ENCODE data around the gene ERO1A.
"Not testable (repeated sequence)": the region's sequence is repeated elsewhere in the genome, so short reads cannot be mapped to it uniquely, and the experiment has no call there.

Gene ERO1A, protein sequence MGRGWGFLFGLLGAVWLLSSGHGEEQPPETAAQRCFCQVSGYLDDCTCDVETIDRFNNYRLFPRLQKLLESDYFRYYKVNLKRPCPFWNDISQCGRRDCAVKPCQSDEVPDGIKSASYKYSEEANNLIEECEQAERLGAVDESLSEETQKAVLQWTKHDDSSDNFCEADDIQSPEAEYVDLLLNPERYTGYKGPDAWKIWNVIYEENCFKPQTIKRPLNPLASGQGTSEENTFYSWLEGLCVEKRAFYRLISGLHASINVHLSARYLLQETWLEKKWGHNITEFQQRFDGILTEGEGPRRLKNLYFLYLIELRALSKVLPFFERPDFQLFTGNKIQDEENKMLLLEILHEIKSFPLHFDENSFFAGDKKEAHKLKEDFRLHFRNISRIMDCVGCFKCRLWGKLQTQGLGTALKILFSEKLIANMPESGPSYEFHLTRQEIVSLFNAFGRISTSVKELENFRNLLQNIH

DNA sequence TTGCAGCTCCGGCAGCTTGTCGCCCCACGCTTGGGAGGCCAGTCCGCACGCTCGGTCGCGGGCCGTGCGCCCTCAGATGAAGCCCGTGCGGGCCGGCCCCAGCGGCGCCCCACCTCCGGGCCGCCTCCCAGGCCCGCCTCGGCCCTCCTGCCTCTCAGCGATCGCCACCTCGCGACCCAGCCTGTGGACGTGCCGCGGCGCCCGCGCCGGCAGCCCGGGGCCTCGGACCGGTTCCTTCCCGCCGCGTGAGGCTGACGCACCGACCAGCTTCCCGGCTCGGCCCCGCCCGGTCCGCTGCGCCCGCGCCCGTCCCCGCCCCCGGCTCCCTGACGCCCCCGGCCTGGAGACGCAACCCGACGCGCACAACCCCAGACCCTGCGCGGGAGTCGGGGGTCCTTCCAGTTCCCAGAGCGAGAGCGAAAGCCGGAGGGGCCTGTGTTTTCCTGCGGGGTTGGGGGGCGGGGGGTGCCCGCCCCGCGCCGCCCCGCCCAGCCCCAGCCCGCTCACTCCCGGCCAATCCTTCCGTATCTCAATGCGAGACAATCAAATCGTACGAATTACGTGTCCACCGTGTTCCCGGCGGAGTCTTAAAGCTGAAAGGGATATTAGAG is at the start of gene ERO1A:
TSS of gene ERO1A (minus strand) at position 78 of the 611 bp plus-strand sequence. CDS start at position 1, 77 bp downstream.
- DNase-seq = peak; percentile 75 to 81

DNA sequence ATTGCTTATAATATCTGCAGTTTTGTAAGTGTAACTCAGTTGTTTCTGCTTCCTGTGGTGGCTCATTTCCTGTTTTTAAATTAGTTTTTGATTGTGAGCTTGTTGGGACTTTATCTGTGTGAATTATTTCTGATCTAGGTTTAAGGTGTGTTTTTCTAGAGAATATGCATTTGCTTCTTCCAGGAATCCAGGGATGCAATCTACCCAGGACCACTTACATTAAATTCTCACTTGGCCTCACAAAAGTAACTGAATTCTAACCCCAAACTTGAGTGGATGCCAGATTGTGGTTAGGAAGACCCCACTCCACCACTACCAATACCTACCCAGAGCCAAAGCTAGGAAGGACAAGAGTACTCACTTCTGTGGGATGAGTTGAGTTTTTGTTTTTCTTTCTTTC is 46.5 kb upstream of the ERO1A start:
- DNase-seq = no peak

DNA sequence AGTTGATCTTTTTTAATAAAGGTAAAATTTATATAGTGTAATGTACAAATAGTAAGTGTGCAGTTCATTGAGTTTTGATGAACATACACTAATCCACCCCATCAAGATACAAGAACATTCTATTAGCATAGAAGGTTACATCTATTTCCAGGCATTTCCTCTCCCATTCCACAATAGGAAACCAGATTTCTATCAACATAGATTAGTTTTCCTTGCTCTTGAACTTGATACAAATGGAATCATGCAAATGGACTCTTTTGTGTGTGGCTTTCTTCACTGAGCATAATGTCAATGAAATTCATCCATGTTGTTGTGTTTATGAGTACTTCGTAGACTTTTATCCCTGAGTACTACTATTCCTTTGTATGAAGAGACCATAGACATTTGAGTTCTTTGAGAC is 45.4 kb upstream of the ERO1A start:
- no peak for DNase-seq

DNA sequence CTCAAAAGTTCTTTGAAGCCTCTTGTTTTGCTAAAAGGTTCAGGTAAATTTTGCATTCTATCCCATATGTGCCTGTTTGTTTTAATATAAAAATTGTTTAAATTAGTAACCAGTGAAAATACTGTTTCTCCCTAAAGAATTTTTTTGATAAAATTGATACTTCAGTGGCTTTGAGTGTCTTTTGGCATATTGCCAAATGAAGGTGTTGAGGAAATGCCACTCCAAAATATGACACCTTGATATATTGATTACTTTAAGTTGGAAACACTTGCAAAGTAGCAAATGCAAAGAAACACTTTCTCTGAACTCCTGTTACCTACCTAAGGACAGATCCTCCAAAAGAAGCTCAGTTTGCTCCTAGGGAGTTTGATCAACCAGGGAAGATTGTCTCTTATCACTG is 43.1 kb upstream of the ERO1A start:
- no peak for DNase-seq

DNA sequence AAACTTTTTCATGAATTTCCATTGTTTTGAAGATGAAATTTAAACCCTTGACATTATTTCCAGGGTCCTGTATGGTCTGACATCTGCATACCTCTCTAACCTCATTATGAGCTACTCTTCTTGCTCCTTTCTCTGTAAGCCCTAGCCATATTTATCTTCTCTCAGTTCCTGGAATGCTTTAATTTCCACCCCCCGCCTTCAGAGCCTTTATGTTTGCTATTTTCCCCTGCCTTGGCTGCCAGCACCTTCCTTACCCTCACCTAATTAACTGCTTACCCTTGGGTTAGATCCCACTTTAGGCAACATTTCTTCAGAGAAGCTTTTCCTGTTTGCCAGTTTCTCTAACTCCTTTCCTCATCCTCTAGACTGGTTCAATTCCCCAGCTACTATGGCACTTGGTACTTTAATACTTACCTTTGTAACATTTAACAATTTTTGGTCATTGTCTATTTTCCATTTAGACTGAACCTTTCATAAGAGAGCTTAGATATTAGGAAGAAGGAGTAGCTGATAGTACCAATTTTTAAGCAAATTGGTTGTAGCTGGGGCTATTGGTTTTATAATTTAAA is 40.6 kb upstream of the ERO1A start:
- DNase-seq = no peak

DNA sequence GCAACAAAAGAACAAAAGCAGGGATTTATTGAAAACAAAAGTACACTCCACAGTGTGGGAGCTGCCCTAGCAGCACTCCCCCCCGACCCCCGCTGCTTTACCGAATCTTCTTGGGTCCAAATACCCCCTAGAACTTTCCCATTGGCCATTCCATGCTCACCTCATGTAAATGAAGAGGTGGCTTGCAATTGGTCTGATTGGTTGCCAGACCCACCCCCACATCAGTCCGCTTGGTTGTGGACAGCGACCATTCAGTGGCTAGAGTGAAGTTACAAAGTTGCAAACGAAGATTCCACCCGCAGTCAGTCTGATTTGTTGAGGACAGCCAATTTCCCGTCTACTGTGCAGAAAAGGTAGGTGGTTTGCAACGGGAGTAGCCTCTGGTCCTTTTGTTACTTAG is 38.5 kb upstream of the ERO1A start:
- no peak for DNase-seq

DNA sequence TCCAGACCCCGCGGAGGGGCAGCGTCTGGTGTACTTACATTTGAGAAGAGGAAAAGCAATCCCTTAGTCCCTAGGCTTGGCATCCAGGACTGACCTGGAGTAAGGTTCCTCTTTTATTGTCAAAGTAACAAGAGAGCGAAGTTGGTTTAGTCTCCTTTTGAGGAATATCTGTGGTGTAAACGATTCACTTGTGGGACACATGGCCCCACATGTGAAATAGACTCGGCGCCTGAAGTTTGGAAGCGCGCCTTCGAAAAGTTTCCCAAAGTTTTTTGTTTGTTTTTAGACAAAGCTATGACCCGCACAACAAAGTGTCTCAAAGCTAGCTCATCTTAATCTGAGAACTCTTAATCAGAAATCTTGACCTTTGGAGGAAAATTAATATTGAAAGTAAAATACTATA is 35.4 kb upstream of the ERO1A start:
- no peak for DNase-seq

DNA sequence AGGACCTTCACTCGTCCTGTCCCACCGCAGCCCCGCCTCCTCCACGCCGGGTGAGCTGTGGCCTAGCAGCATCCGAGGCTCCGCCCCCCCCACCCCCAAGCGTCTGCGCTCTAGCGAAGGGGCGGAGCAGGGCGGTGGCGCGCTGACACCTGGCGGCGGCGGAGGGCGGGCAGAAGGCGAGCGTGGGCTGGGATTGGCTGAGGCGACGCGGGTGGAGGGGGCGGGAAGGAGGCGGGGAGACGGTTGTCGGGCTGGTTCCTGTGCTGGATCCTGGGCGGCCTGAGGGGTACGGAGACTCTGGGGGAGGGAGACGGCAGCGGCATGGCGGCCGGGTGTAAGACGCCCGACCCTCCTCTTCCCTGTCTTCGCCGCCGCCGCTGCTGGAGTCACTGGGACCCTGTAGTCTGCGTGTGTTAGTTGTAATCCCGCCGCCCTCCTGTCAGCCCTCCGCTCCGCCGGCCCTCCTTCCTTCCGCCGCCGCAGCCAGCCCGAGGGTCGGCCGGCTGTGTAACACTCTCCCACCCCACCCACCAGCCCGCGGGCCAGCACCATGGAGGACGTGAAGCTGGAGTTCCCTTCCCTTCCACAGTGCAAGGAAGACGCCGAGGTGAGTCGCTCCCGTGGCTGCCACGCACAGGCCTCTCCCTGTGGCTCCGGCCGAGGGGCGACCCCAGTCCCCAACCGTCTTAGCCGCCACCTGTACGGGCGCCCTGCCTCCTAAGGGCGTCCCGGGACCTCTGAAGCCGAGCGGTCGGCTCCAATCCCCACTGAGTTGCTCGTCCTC is 34.8 kb upstream of the ERO1A start, which contains the start of gene STYX:
TSS of gene STYX (plus strand) at position 242 of the 784 bp plus-strand sequence. CDS start at position 551, 309 bp downstream.
- DNase-seq = peak; percentile 99

DNA sequence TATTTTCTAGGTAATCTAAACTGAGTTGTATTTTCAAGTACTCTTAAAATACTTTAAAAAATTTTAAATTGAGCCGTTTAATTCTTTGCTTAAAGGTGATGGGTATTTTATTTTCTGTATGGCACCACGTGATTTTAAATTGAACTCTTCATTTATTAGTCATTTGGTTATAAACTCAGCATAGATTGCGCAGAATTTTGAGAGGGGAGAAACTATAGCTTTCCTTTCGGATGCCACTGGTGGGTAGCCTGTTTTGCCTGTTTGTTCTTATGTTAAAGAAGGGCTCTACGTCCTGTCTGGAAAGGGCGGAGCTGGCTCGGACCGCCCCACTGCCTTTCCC is 34.2 kb upstream of the ERO1A start:
- DNase-seq = no peak

DNA sequence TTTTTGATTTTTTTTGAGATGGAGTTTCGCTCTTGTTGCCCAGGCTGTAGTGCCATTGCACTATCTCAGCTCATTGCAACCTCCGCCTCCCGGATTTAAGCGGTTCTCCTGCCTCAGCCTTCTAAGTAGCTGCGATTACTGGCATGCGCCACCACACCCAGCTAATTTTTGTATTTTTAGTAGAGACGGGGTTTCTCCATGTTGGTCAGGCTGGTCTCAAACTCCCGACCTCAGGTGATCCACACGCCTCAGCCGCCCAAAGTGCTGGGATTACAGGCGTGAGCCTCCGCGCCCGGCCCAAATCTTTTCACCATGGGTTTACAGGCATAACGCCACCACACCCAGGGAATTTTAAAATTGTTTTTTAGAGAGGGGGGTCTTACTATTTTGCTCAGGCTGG is 33.7 kb upstream of the ERO1A start:
- not testable (repeated sequence) for DNase-seq

DNA sequence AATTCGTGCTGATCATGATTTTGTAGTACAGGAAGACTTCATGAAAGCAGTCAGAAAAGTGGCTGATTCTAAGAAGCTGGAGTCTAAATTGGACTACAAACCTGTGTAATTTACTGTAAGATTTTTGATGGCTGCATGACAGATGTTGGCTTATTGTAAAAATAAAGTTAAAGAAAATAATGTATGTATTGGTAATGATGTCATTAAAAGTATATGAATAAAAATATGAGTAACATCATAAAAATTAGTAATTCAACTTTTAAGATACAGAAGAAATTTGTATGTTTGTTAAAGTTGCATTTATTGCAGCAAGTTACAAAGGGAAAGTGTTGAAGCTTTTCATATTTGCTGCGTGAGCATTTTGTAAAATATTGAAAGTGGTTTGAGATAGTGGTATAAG is 32.2 kb upstream of the ERO1A start:
- not testable (repeated sequence) for DNase-seq

DNA sequence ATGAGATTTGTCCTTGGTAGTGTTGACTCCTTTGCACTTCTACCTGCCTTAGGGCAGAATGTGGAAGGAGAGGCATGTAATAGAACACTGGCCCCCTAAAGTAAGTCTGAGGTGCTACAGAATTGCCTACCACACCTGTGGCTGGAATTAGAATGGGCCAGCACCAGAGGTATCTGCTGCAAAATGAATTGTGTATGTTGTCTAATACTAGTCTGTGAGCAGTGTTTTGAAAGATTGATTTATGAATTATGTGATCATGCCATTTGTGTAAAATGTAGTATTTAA is 28.9 kb upstream of the ERO1A start:
- DNase-seq = no peak

DNA sequence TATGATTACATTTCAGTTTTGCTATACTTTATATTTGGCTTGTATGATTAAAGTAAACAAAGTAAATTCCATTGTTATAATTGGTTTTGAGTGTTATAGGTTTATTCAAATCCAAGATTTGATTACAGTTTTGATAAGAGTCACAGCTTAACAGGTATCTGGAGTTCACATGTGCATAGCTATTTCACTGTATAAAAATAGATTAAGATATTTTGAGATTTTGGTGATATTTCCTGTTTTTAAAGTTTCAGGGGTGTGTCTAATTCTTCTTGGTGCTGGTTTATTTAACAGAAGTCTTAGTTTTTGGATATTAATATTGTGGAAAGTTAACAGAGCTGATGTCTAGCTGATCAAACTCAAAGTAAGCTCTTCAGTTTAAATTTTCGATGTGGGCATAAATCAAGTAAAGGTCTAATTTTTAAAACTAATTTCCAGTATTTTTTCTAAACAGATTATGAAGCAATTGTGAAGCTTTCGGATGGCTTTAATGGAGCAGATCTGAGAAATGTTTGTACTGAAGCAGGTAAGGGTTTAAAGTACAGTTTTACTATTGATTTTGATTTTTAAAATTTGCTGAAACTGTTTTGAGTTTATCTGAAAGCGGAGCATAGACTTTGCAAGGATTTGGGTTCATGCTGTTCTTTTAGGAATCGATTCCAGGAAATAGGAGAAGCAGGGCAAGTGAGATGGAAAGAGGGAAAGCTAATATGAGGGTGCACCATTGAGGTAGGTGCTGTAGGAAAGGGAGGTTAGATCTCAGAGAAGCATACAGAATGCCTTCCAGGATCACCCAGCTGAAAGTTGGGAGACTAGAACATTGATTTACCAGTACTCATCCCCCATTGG is 28.4 kb upstream of the ERO1A start:
- DNase-seq = no peak

DNA sequence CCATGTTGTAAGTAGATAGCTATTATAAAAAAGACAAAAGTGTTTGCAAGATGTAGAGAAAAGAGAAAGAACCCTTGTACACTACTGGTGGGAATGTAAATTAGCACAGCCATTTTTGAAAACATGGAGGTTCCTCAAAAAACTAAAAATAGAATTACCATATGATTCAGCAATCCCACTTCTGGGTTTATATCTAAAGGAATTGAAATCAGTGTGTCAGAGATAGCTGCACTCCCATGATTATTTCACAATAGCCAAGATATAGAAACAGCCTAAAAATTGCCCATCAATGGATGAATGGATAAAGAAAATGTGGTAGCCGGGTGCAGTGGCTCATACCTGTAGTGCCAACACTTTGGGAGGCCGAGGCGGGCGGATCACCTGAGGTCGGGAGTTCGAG is 20.8 kb upstream of the ERO1A start:
- DNase-seq = no peak

DNA sequence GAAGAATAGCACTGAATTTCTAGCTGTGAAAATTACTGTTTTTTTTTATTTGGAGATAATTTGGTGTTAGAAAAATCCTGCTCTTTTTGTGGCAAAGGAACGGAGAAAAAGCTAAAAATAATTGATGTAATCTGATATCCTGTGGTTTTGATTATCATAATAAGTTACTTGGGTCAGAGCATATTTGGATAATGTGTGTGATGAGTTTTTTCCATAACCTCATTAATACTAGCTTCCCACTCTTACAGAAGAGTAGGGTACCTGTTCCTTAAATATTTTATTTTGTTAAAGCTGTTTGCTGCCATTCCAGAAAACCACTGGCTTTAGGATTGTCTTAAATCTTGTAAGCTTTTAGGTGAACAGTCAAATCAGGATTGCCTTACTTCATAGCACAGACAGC is 16.3 kb upstream of the ERO1A start:
- DNase-seq = no peak

DNA sequence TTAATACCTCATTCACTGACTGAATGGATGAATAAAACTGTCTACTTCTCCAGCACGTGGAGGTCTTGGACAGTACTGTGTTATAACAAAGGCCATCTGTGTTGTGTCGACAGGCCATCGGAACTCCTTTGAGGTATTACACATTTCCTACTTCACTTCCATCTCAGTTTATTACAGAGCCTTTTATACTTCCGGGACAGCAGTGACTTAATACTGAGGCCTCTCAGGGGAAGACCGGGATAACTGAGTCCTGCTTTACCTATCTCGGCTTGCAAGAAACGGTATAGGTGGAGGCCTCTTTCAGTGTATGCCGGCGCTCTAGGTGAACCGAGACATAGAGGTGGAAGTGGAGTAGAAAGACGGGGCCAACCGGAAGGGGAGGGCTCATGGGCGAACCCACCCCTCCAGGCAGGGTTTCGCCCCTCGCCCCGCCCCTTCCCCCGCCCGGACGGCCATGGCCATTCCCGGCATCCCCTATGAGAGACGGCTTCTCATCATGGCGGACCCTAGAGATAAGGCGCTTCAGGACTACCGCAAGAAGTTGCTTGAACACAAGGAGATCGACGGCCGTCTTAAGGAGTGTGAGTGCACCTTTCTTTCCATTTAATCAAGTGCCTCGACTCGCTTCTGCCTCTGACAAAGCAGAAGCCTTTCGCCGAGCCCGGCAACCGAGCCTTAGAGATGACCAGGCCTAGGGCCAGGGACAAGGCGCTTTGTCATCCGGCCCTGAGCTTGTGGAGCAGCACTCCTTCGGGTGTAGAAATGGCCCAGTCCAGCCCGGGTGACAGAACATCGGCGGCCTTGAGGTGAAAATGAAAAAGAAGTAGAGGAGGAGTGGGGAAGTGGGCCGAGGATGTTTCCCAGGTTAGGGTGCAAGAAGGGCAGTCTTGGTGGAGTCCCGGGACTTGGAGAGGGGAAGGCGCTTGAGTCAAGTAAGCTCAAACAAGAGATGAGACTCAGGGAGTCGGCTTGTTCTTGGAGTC is 11.7 kb upstream of the ERO1A start, which contains the start of gene PSMC6:
TSS of gene PSMC6 (plus strand) at position 477 of the 983 bp plus-strand sequence. CDS start at position 497, 20 bp downstream.
- DNase-seq = peak; percentile 96 to 98

DNA sequence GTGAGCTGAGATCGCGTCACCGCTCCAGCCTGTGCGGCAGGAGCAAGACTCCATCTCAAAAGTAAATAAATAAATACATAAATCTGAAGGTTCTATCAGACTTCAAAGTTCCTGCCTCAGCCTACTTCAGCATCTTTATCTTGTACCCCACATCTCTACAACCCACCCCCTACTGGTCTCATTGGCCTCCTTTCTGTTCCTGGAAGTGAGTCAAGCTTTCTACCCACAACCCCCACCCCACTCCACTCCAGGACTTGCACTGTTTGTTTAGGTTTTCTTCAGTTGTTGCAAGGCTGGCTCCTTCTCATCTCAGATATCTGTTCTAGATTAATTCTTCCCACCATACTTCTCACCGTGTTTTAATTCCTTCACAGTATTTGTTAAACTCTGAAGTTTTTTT is 10.9 kb upstream of the ERO1A start:
- DNase-seq = peak; percentile 45 to 61

DNA sequence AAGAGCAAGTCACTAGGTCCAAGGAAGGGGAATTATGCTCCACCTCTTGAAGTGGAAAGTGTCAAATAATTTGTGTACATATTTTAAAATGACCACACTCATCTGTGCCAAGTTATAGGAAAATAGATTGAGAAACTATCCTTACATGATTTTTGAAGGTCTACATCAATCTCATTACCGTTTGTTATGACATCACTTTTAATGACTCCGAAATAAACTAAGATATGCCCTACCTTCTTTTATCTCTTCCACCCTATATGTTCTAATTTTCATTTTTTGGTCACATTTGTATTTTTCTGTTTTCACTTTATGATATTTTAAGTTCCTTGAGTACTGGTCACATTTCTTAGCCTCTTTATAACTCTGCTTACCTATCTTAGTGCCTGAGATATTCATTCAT is 8.3 kb upstream of the ERO1A start:
- DNase-seq = no peak

DNA sequence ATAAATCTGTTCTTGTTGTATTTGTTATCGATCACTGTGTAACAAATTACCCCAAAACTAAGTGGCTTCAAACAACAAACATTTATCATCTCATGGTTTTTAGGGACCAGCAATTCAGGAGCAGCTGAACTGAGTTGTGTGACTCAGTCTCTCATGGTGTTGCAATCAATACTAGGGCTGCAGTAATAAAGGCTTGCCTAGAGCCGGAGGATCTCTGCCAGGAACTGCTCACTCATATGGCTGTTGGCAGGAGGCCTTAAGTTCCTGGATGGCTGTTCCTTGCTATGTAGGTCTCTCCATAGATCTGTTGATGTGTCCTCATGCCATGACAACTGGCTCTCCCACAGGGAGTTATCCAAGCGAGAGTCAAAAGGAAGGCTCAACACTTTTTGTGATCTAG is 7.9 kb upstream of the ERO1A start:
- DNase-seq = no peak

DNA sequence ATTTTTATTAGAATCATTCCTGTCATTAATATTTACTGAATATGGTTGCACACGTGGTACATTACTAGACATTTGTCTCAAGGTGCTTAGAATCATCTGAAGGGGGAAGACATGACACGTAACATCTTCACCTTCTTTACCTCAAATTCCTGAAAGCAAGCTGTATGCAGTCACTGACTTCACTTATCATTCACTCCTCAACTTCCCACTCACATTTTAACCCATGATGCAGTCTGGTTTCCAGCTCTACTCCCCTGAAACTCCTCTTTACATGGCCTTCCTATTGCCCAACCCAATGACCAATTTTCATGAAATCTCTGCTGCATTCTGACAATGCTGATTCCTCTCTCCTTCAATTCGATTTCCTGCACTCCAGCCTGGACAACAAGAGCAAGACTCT is 5.9 kb upstream of the ERO1A start:
- no peak for DNase-seq

DNA sequence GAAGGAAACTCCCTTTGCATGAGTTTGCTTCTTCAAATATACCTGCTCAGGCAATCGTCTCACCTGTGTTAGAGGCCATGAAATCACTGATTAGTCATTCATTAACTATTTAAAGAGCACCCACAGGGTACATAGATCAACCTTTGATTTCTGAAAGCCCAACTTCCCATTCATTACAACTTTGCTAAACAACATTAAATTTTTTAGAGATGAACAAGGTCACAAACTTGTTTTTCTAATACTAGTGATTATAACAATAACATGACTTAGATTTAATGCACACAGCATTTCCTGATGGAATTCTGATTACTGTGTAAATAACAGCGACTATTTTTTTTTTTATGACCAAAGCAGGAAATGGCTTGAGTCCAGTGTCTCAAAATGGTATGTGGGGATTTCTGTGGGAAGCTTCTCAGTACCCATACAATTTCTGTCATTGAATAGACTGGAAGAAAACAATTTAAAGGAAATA is 5.4 kb upstream of the ERO1A start:
- DNase-seq = no peak
